GM12891 (cell line): ENCODE data around the gene R3HDM2.

Experiments
- POLR2A ChIP-seq: IDR thresholded peaks from 2 replicates; pipeline ENCODE4 v1.6.1; 2011; ENCODE audit warnings: low read depth, low read length, control low read depth
- POLR2AphosphoS5 ChIP-seq: IDR thresholded peaks from 2 replicates; pipeline ENCODE4 v1.6.1; 2011; ENCODE audit warnings: low read depth, low read length, control low read depth
- SPI1 ChIP-seq: IDR thresholded peaks from 2 replicates; pipeline ENCODE4 v1.6.1; 2011; ENCODE audit warnings: low read depth, low read length, control low read depth
- TAF1 ChIP-seq: IDR thresholded peaks from 2 replicates; pipeline ENCODE4 v1.6.1; 2011; ENCODE audit warnings: low read depth, low read length, control low read depth

DNA sequence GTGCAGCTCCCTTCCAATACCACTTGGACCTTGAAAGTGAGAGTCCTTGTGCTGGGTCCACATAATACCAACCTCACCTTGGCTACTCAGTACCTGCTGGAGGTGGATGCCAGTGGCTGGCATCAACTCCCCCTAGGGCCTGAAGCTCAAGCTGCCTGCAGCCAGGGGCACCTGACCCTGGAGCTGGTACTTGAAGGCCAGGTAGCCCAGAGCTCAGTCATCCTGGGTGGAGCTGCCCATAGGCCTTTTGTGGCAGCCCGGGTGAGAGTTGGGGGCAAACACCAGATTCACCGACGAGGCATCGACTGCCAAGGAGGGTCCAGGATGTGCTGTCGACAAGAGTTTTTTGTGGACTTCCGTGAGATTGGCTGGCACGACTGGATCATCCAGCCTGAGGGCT, 18.5 kb upstream of the R3HDM2 start:
- TF ChIP-seq POLR2AphosphoS5 = no peak
- TF ChIP-seq TAF1 = no peak
- no peak for TF ChIP-seq POLR2A
- TF ChIP-seq SPI1 = no peak
